Raji (cell line): Measurements from ENCODE around the gene ABCG8.

Experiments
- POLR2A ChIP-seq: IDR thresholded peaks from 2 replicates; pipeline ENCODE4 v1.6.1; 2011; ENCODE audit warnings: low read depth, low read length, control low read depth; ENCODE audit not compliant: insufficient read depth

The ABCG8 gene

GRCh38 chr2:43880952-43881351, 42.2 kb downstream of the ABCG8 start:
- TF ChIP-seq POLR2A, result no peak

- TF ChIP-seq POLR2A, result no peak
Measured at GRCh38 chr2:43882312-43882711, 43.5 kb downstream of the ABCG8 start.

- TF ChIP-seq POLR2A, result no peak
Measured at GRCh38 chr2:43884689-43885088, 45.9 kb downstream of the ABCG8 start.

GRCh38 chr2:43885132-43885632, 46.4 kb downstream of the ABCG8 start:
- no peak for TF ChIP-seq POLR2A

GRCh38 chr2:43887176-43887575, 48.4 kb downstream of the ABCG8 start:
- no peak for TF ChIP-seq POLR2A

DNA sequence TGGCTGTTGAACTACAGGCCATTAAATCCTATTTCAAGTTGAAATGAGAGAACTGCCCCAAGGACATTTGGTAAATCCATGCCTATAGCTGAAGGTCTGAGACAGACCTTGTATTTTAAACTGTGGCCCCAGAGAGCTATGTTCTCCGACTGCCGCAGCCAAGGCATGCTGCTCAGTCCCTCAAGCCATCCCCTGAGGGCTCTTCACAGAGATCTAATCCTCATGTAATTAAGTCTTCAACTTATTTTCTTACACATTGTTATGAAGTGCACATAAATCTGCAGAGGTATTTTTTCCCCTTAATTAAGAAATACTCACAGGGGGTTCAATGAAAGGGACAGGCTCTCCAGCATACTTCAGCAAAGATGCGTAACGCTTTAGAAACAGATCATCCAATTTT, 50.6 kb downstream of the ABCG8 start:
- no peak for TF ChIP-seq POLR2A

DNA sequence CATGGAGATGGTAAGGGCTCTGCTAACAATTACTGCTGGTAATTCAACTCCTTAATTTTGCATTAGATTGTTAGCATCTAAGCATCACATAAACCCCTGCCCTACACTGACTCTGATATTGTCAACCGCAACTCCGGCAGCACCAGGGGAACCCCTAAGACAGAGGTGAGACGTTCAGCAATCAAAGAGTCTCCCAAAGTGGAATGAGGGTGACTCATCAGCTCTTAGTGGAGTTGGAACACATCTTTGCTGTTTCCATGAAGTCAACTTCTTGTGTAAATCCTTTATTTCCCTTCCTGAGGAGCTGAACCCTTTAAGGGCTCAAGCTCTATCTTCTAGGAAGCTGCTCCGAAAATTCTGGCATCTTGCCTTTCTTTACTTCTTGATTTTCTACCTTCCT, 52.1 kb downstream of the ABCG8 start:
- TF ChIP-seq POLR2A, result no peak

DNA sequence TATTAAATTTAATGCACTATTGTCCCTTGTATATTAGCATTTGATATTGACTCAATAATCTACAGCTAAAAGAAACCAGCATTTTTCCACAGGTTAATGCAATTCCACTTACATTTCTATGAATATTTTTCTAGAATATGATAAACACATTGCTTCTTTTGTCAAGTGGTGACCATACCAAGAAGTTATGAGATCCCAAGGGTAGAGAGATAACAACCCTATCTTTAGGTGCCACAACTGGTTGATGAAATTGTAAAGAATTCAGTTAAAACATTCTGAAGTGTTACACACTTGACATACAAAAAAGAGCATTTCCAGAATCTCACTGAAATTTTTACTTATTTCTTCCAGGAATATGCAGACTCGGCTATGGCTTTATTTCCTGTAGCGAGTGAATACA, 56.0 kb downstream of the ABCG8 start:
- no peak for TF ChIP-seq POLR2A

DNA sequence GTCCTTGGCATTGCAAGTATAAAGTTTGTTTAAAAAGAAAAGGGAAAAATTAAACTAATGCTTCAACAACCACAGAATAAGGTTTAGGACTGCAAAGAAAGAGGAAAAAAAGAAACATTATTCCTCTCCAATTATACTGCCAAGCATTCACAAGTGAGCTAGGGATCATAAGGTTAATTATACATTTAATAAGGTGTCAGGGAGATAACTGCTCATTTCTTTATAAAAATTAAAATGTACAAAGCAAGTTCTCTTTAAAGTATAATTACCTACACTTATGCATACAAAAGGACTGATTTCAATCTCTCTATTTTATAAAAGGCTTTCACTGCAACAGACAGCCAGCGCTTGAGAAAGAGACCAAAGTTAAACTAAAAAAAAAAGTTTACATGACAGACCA, 58.1 kb downstream of the ABCG8 start:
- TF ChIP-seq POLR2A, result no peak

DNA sequence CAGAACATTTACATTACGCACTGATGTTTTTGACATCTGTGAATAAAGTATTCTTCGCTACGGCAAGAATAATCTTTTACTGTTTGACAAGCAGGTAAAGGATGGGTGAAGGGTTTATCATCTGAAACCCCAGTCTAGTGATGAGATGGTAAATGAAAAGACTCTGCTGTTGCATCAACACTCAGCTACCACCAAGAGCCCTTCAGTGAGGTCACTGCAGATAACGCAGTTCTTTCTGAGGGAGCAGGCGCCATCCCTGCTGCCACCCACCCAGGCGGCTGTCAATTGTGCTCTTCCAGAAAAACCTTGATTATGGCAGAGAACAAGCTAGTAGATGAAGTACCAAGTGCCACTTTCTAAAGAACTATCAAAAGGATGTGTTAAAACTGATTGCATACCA, 58.7 kb downstream of the ABCG8 start:
- no peak for TF ChIP-seq POLR2A

- no peak for TF ChIP-seq POLR2A
Measured at GRCh38 chr2:43898134-43898837, 59.5 kb downstream of the ABCG8 start.

DNA sequence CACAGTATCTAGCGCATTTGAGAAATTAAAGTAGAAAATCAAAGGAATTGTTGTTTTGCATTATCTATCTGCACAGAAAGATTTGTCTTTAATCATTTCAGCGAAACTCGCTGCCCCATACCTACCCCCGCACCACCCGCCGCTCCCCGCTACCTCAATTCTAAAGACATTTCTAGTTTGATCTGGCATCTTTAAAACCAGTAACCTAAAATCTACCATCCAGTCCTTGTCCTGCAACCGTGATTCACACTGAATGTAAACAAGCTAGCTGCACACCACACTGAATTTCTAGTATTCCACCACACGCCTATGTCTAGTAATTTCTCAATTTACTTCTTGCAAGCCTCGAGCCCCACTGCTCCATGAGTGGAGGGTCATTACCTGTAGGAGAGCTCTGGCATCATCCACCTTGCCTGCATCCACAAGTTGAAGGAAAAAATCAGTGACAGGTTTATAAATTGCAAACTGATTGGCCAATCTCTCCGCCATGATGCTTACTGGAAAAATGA, 60.1 kb downstream of the ABCG8 start:
- TF ChIP-seq POLR2A, result no peak

- TF ChIP-seq POLR2A, result no peak
Measured at GRCh38 chr2:43899589-43899988, 60.8 kb downstream of the ABCG8 start.

- TF ChIP-seq POLR2A, result no peak
Measured at GRCh38 chr2:43905371-43905803, 66.6 kb downstream of the ABCG8 start.

- TF ChIP-seq POLR2A, result no peak
Measured at GRCh38 chr2:43905871-43906270, 67.1 kb downstream of the ABCG8 start.

GRCh38 chr2:43906448-43907109, 67.8 kb downstream of the ABCG8 start:
- no peak for TF ChIP-seq POLR2A

DNA sequence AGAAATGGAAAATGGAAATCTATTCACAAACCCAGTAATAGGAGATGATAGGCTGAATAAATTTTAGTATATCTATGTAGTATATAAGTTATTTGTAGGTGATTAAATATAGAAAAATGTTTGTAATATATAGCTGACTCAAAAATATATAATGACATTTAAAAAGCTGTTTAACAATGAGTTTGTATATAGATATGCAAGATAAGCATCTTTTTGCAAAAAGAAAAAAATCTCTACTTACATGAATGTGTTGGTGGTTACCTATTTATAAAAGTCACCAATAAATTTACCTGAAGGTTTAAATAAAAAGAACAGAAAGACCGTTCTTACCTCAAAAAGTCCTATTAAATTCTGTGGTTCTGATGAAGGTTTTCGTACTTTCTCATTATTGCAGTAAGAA, 85.7 kb downstream of the ABCG8 start:
- TF ChIP-seq POLR2A, result no peak

DNA sequence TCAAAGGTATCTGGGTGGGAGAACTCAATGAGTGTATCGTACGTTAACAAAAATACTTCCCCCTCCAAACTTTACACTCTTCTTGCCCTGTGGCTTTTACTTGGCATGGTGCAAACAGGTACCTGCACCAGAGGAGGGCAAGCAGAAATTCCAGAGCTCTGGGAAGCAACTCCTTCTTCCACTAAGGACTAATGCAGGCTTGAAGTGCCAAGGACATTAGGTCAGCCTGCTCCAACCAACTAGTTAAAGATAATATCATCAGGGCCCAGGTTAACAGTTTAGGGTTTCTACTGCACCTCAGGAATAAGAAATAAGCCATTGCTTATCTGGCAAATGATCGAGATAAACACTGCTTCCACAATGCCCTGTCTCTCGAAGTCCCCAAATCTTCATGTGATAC, 86.7 kb downstream of the ABCG8 start:
- no peak for TF ChIP-seq POLR2A
